Measurements from ENCODE around the gene AKAP12.

- no peak for TF ChIP-seq MAX (IDR thresholded peaks at IDR 0.05)
- TF ChIP-seq CTCF (IDR thresholded peaks at IDR 0.05): no peak
- no peak for TF ChIP-seq POLR2A (IDR thresholded peaks at IDR 0.05; ENCODE audit: low read length)
- TF ChIP-seq CHD2 (IDR thresholded peaks at IDR 0.05; ENCODE audit: low read length, partially characterized antibody): no peak
Observed at GRCh38 chr6:151321438-151321837, 81.7 kb downstream of the AKAP12 start.
